OCI-LY1 (cell line): Measurements from ENCODE around the gene CLPX.

ENCODE experiments used
- H2AFZ ChIP-seq: fragments of 200-600 bp; sonication (generic), shearing (Covaris generic); 2 replicates; pipeline ENCODE4 v1.6.0; 2014; ENCODE audit warnings: antibody characterized with exemption, mild to moderate bottlenecking, low read length
- H3F3A ChIP-seq: fragments of 200-600 bp; sonication (generic), shearing (Covaris generic); 2 replicates; pipeline ENCODE4 v1.6.0; 2014; ENCODE audit warnings: mild to moderate bottlenecking, antibody characterized with exemption, low read length, moderate library complexity; ENCODE audit not compliant: insufficient read depth
- H3K27ac ChIP-seq: fragments of 200-600 bp; sonication (generic); 2 replicates; pipeline ENCODE4 v1.5.1; 2014; ENCODE audit warnings: low read length, mixed run types, mild to moderate bottlenecking, low read depth; ENCODE audit not compliant: poor library complexity, severe bottlenecking
- H3K27me3 ChIP-seq: fragments of 200-600 bp; sonication (generic); 2 replicates; pipeline ENCODE4 v1.6.0; 2014; ENCODE audit warnings: antibody characterized with exemption, mild to moderate bottlenecking, low read length, moderate library complexity; ENCODE audit not compliant: insufficient read depth
- H3K36me3 ChIP-seq: fragments of 200-600 bp; sonication (generic); 2 replicates; pipeline ENCODE4 v1.6.1; 2014; ENCODE audit warnings: mild to moderate bottlenecking, antibody characterized with exemption, low read length, moderate library complexity, mixed read lengths; ENCODE audit not compliant: insufficient read depth
- H3K4me1 ChIP-seq: fragments of 200-600 bp; sonication (generic); 2 replicates; pipeline ENCODE4 v1.5.1; 2014; ENCODE audit warnings: mild to moderate bottlenecking, low read length, moderate library complexity; ENCODE audit not compliant: insufficient read depth, severe bottlenecking
- H3K4me2 ChIP-seq: fragments of 200-600 bp; sonication (generic), shearing (Covaris generic); 2 replicates; pipeline ENCODE4 v1.6.1; 2014; ENCODE audit warnings: low read length
- H3K4me3 ChIP-seq: fragments of 200-600 bp; sonication (generic); 2 replicates; pipeline ENCODE4 v1.5.1; 2014; ENCODE audit warnings: low read length, low read depth, mild to moderate bottlenecking, mixed read lengths; ENCODE audit not compliant: poor library complexity, severe bottlenecking
- H3K79me2 ChIP-seq: fragments of 200-600 bp; shearing (Covaris generic); 2 replicates; pipeline ENCODE4 v1.6.1; 2016; ENCODE audit warnings: mixed run types, low read length, mixed read lengths; ENCODE audit not compliant: insufficient read depth
- H3K9ac ChIP-seq: fragments of 200-600 bp; sonication (generic), shearing (Covaris generic); 2 replicates; pipeline ENCODE4 v1.6.1; 2014; ENCODE audit warnings: mild to moderate bottlenecking, low read length, mixed read lengths
- H3K9me2 ChIP-seq: fragments of 200-600 bp; sonication (generic), shearing (Covaris generic); 2 replicates; pipeline ENCODE4 v1.6.1; 2014; ENCODE audit warnings: low read depth, mild to moderate bottlenecking, low read length, mixed read lengths
- H3K9me3 ChIP-seq: fragments of 200-600 bp; shearing (Covaris generic); 2 replicates; pipeline ENCODE4 v1.6.1; 2014; ENCODE audit warnings: low read length, mixed read lengths
- H4K20me1 ChIP-seq: fragments of 200-600 bp; sonication (generic), shearing (Covaris generic); 2 replicates; pipeline ENCODE4 v1.6.0; 2016; ENCODE audit warnings: mild to moderate bottlenecking, low read length; ENCODE audit not compliant: insufficient read depth
- CTCF ChIP-seq: fragments of 200-600 bp; sonication (generic), shearing (Covaris generic); IDR thresholded peaks from 2 replicates; pipeline ENCODE4 v1.5.1; 2017; ENCODE audit warnings: mild to moderate bottlenecking, antibody characterized with exemption, low read length, moderate library complexity, mixed read lengths
- EZH2 ChIP-seq: fragments of 200-600 bp; sonication (generic), shearing (Covaris generic); IDR thresholded peaks from 2 replicates; pipeline ENCODE4 v1.8.0; 2017; ENCODE audit warnings: borderline replicate concordance, mixed run types, mild to moderate bottlenecking, antibody characterized with exemption, low read length, moderate library complexity, mixed read lengths

Gene CLPX

GRCh38 chr15:65217526-65218482 is 32.7 kb upstream of the CLPX start:
- Histone ChIP-seq H3K9me3 (no peaks in the 10 kb centered on the region), H3K4me3 (no peak overlapping the region)

GRCh38 chr15:65215496-65215895 is 30.4 kb upstream of the CLPX start:
- Histone ChIP-seq H3K36me3 (no peaks in the 10 kb centered on the region), H3K9me3 (no peaks in the 10 kb centered on the region), H3K4me2 (no peak overlapping the region), H3K4me1 (peaks cover 12% of the 10 kb centered on the region), H3K9me2 (no peaks in the 10 kb centered on the region), H2AFZ (no peak overlapping the region), H3K9ac (no peak overlapping the region), H3K4me3 (no peak overlapping the region), H3F3A (no peaks in the 10 kb centered on the region), H3K27me3 (no peaks in the 10 kb centered on the region), H3K27ac (no peak overlapping the region), H4K20me1 (no peaks in the 10 kb centered on the region), H3K79me2 (no peaks in the 10 kb centered on the region)
- no peak for TF ChIP-seq EZH2
- no peak for TF ChIP-seq CTCF

More at GRCh38 chr15:65217526-65218482, 32.7 kb upstream of the CLPX start:
- H3K9ac ChIP-seq: no peak overlapping the region
- H3F3A ChIP-seq: no peaks in the 10 kb centered on the region
- no peak for TF ChIP-seq EZH2
- TF ChIP-seq CTCF: no peak
- no peak overlapping the region for H3K27ac ChIP-seq
- H3K36me3 ChIP-seq: no peaks in the 10 kb centered on the region
- no peaks in the 10 kb centered on the region for H4K20me1 ChIP-seq
- no peaks in the 10 kb centered on the region for H3K27me3 ChIP-seq
- H2AFZ ChIP-seq: no peak overlapping the region
- H3K79me2 ChIP-seq: no peaks in the 10 kb centered on the region
- H3K4me2 ChIP-seq: no peak overlapping the region
- H3K9me2 ChIP-seq: no peaks in the 10 kb centered on the region
- H3K4me1 ChIP-seq: no peaks in the 10 kb centered on the region

- Histone ChIP-seq H3K9me2 (no peaks in the 10 kb centered on the region), H3K36me3 (no peaks in the 10 kb centered on the region), H3K4me2 (no peak overlapping the region), H3K27ac (no peak overlapping the region), H3K27me3 (no peaks in the 10 kb centered on the region), H3K4me3 (no peak overlapping the region), H2AFZ (no peak overlapping the region), H3K9me3 (no peaks in the 10 kb centered on the region), H3K4me1 (peaks cover 12% of the 10 kb centered on the region), H3K79me2 (no peaks in the 10 kb centered on the region), H3K9ac (no peak overlapping the region), H3F3A (no peaks in the 10 kb centered on the region), H4K20me1 (no peaks in the 10 kb centered on the region)
- TF ChIP-seq CTCF (no peak), EZH2 (no peak)
These were observed 28.9 kb upstream of the CLPX start for GRCh38 chr15:65214010-65214409.
